Left ventricle myocardium inferior (tissue), 1 donor: ENCODE data around the gene SYNDIG1. TPM values are rescaled to one million over a fixed set of nuclear protein-coding genes. Genes with fewer than 3 reads are reported as not detected.

Source experiments
- DNase-seq: peaks from one replicate; pipeline ENCODE4 v3.0.0-alpha.2; 2020
- H3K27ac ChIP-seq: fragments of 200-600 bp; replicated peaks from 2 replicates; pipeline ENCODE4 v1.8.0; 2021
- H3K27me3 ChIP-seq: fragments of 200-600 bp; 2 replicates; pipeline ENCODE4 v1.8.0; 2021; ENCODE audit warnings: low read depth
- H3K36me3 ChIP-seq: fragments of 200-600 bp; 2 replicates; pipeline ENCODE4 v1.8.0; 2021
- H3K4me1 ChIP-seq: fragments of 200-600 bp; 2 replicates; pipeline ENCODE4 v1.8.0; 2021
- H3K4me3 ChIP-seq: fragments of 200-600 bp; 2 replicates; pipeline ENCODE4 v1.8.0; 2021; ENCODE audit warnings: mild to moderate bottlenecking, moderate library complexity
- H3K9me3 ChIP-seq: fragments of 200-600 bp; replicated peaks from 2 replicates; pipeline ENCODE4 v1.8.0; 2021
- intact Hi-C: fragments of 100-400 bp; cut with micrococcal nuclease; formaldehyde crosslinking; loops from one replicate; pipeline ENCODE4 v1.11.0; 2022
- total RNA-seq: library from RNA; stranded (reverse); fragmentation: NEBNext Ultra II Directional; extraction: Animal tissue kit (Norgen Biotek cat#: 25700); gene quantifications from one replicate; pipeline ENCODE4 v1.2.1, GENCODE V29; 2021
- TF ChIP-seq, protein P1 (sequence below): fragments of 200-600 bp; IDR thresholded peaks from 2 replicates; pipeline ENCODE4 v1.8.0; 2021; ENCODE audit warnings: antibody characterized with exemption, mild to moderate bottlenecking, borderline replicate concordance
- donor health status: DM: no; HTN: yes; CAD: no; lungs with severe emphysema.

Gene SYNDIG1
- total RNA-seq, 1 donor from 2014 or later, result 21.4 TPM

DNA sequence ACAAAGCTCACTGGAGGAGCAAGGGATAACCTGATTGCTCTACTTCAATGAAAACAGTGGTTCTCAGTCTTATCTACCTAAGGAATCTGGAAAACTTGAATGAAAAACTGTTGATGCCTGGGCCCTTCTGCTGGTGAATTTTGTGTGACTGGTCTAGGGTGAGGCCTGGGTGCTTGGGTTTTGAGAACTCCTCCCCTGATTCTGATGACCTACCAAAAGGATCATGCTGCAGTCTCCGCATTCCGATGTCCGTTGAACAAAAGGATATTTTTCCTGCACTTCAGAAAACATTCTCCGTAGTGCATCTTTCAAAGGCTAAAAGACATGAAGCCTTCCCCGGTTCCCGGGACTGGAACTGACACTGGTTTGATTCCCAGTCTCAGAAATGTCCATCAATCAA, 157.9 kb downstream of the SYNDIG1 start:
- Histone ChIP-seq H3K9me3 (no peaks in the 10 kb centered on the region), H3K27me3 (no peaks in the 10 kb centered on the region), H3K4me3 (no peak overlapping the region), H3K27ac (no peak overlapping the region), H3K4me1 (peaks cover 17% of the 10 kb centered on the region), H3K36me3 (no peaks in the 10 kb centered on the region)
- intact Hi-C loops, result no loop called here
- DNase-seq, result no peak
- TF ChIP-seq, protein P1, sequence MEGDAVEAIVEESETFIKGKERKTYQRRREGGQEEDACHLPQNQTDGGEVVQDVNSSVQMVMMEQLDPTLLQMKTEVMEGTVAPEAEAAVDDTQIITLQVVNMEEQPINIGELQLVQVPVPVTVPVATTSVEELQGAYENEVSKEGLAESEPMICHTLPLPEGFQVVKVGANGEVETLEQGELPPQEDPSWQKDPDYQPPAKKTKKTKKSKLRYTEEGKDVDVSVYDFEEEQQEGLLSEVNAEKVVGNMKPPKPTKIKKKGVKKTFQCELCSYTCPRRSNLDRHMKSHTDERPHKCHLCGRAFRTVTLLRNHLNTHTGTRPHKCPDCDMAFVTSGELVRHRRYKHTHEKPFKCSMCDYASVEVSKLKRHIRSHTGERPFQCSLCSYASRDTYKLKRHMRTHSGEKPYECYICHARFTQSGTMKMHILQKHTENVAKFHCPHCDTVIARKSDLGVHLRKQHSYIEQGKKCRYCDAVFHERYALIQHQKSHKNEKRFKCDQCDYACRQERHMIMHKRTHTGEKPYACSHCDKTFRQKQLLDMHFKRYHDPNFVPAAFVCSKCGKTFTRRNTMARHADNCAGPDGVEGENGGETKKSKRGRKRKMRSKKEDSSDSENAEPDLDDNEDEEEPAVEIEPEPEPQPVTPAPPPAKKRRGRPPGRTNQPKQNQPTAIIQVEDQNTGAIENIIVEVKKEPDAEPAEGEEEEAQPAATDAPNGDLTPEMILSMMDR, result no peak

DNA sequence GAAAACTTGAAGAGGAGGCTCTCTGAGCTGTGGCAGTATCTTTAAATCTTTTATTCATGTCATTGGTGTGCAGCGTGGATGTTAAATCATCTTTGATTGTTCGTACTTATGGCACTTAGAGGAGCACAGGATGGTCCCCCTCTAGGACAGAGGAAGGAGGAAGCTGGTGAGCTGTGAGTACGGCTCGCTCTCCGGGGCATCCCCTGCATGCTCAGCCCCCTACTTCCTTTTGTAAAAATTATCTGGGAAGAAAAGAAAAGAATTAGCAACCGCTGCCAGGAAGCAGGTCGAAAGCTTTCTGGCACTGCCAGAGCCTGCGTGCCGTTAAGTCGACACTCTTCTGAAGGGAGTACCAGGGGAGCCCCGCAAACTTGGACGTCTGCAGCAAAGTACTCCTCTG, 158.5 kb downstream of the SYNDIG1 start:
- H3K27me3 ChIP-seq, result no peaks in the 10 kb centered on the region
- intact Hi-C loops, result no loop called here

DNA sequence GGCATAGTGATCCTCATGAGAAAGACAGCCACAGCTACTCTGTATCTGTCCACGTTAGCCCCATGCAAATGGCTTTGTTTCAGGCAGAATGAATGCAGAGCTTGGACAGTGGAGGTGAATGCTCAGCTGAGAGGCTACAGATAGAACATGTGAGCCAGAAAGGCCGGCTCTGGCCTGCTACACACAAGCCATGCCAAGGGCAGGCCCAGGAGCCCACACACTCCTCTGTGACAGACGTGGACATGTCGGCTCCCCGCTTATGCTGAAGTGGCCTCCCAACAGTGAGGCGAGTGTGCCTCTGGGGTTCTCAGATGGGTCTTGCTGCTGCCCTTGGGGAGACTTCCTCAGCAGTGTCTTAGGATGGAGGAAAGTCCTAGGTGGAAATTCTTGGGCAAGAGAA, 159.6 kb downstream of the SYNDIG1 start:
- H3K4me3 ChIP-seq, result no peak overlapping the region
- no peaks in the 10 kb centered on the region for H3K27me3 ChIP-seq
- intact Hi-C loops, result no loop called here
- peaks cover 23% of the 10 kb centered on the region for H3K4me1 ChIP-seq
- TF ChIP-seq, protein P1, result no peak
- no peaks in the 10 kb centered on the region for H3K36me3 ChIP-seq
- H3K9me3 ChIP-seq, result no peaks in the 10 kb centered on the region
- no peak for DNase-seq
- H3K27ac ChIP-seq, result no peak overlapping the region

More for the DNA sequence above, 158.5 kb downstream of the SYNDIG1 start:
- H3K9me3 ChIP-seq, result no peaks in the 10 kb centered on the region
- DNase-seq, result no peak
- no peak overlapping the region for H3K4me3 ChIP-seq
- H3K27ac ChIP-seq, result no peak overlapping the region
- H3K36me3 ChIP-seq, result no peaks in the 10 kb centered on the region
- peaks cover 19% of the 10 kb centered on the region for H3K4me1 ChIP-seq
- TF ChIP-seq, protein P1, result no peak

DNA sequence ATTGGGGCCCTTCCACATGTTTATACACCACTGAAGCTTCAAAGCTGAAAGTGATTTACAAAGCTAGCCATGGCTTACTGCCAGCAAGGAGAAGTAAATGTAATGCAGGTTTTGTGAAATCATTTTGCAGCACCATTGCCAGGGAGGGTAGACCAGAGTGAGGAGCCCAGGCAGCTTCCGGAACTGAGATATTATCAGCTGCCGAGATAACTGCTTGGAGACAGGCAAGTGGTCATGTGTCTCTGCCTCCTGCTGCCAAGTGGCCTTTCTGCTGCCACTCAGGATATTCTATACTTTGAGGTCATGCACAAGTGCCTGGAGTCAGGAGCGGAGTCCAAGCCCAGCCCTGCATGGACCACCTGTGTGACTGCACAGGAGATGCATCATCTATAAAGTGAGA, 160.2 kb downstream of the SYNDIG1 start:
- intact Hi-C loops, result no loop called here
- H3K4me3 ChIP-seq, result no peak overlapping the region
- H3K27ac ChIP-seq, result no peak overlapping the region
- H3K36me3 ChIP-seq, result no peaks in the 10 kb centered on the region
- TF ChIP-seq, protein P1, result no peak
- H3K27me3 ChIP-seq, result no peaks in the 10 kb centered on the region
- no peaks in the 10 kb centered on the region for H3K9me3 ChIP-seq
- peaks cover 28% of the 10 kb centered on the region for H3K4me1 ChIP-seq
- no peak for DNase-seq

DNA sequence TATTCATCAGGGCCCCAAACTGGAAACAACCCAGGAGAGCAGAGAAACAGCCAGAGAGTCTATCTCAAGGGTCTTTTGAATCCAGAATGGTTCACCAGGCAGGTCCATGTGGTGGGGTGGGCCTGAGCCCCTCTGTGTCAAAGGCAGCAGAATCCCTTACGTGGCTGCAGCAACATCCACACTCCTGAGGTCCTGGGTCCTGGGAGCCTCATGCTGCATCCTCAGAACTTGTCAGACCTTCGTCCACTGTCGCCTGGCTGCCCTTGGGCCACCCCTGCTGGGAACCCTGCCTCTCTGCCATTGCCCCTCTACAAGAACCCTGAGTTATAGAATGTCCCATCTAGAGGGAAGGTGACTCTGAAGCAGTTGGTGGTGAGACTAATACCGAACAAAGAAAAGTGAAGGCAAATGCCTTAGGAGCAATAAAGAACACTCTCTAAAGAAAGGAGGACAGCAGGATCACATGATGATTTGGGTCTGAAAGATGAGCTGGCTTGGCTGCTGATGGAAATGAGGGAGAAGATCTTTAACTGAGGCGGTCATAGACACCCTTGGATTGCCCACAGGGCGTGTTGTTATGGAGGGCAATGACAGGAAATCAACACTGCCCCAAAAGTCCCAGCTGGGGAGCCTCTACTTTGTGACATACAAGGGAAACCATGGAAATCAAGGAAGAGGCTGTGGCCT, 161.2 kb downstream of the SYNDIG1 start:
- no peak overlapping the region for H3K27ac ChIP-seq
- no peaks in the 10 kb centered on the region for H3K9me3 ChIP-seq
- no peak for DNase-seq
- no peak overlapping the region for H3K4me3 ChIP-seq
- peaks cover 32% of the 10 kb centered on the region for H3K4me1 ChIP-seq
- H3K27me3 ChIP-seq, result no peaks in the 10 kb centered on the region
- no peaks in the 10 kb centered on the region for H3K36me3 ChIP-seq
- TF ChIP-seq, protein P1, result no peak
- intact Hi-C loops, result no loop called here
